ENCODE measurements around the gene NFE2L1.
A peak's percentile ranks its signal among the peaks of the same experiment; 100 is the strongest.

DNA sequence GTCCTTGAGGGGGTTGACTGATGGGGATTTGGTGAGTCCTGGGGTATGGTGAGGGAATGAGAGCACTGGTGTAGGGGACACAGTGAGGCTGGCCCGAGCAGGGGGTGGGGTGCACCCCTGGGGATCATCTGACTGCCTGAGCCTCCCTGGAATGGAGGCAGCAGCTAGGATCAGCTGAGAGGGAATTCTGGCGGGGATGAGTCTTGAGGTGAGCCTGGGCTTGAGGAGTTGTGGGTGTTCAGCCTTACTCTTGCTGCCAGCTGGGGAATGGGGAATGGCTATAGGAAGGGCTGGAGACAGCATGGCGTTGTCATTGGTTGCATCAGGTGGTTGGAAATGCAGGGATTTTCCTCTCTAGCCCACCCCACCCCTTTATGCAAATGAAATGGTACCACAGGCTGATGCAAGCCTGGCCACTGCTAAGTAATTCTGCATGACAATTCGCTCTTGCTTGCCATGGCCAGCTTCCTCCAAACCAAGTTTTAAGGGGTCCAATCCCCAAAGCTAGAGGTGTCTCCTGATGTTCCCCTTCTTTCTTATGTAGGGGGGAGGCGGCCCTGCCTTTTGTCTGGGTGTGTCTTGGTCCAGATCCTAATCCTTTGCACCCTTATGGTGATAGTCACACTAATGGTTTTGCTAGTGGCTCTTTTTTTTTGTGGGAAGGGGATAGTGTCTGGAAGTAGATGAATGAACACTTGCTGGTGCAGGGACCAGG is 7.5 kb downstream of the NFE2L1 start:
- TF ChIP-seq, protein P1, sequence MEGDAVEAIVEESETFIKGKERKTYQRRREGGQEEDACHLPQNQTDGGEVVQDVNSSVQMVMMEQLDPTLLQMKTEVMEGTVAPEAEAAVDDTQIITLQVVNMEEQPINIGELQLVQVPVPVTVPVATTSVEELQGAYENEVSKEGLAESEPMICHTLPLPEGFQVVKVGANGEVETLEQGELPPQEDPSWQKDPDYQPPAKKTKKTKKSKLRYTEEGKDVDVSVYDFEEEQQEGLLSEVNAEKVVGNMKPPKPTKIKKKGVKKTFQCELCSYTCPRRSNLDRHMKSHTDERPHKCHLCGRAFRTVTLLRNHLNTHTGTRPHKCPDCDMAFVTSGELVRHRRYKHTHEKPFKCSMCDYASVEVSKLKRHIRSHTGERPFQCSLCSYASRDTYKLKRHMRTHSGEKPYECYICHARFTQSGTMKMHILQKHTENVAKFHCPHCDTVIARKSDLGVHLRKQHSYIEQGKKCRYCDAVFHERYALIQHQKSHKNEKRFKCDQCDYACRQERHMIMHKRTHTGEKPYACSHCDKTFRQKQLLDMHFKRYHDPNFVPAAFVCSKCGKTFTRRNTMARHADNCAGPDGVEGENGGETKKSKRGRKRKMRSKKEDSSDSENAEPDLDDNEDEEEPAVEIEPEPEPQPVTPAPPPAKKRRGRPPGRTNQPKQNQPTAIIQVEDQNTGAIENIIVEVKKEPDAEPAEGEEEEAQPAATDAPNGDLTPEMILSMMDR (IDR thresholded peaks at IDR 0.05 in 2 of 3, conservative IDR thresholded peaks at IDR 0.05 in 1 of 3; ENCODE audit: borderline replicate concordance in 1 of 3, insufficient read depth in 1 of 3, low read depth in 2 of 3, low read length in 2 of 3): no peak
- peak; percentile 55; the same call in 1 of the 2 replicates for TF ChIP-seq POLR2AphosphoS5 (IDR thresholded peaks at IDR 0.05; ENCODE audit: low read depth, low read length)
- no peak; the same call in 1 of the 2 replicates for TF ChIP-seq CEBPB (IDR thresholded peaks at IDR 0.05; ENCODE audit: low read depth)
- TF ChIP-seq, protein P2, sequence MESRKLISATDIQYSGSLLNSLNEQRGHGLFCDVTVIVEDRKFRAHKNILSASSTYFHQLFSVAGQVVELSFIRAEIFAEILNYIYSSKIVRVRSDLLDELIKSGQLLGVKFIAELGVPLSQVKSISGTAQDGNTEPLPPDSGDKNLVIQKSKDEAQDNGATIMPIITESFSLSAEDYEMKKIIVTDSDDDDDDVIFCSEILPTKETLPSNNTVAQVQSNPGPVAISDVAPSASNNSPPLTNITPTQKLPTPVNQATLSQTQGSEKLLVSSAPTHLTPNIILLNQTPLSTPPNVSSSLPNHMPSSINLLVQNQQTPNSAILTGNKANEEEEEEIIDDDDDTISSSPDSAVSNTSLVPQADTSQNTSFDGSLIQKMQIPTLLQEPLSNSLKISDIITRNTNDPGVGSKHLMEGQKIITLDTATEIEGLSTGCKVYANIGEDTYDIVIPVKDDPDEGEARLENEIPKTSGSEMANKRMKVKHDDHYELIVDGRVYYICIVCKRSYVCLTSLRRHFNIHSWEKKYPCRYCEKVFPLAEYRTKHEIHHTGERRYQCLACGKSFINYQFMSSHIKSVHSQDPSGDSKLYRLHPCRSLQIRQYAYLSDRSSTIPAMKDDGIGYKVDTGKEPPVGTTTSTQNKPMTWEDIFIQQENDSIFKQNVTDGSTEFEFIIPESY (IDR thresholded peaks at IDR 0.05; ENCODE audit: extremely low read depth, insufficient replicate concordance, low read length): no peak
- no peak for TF ChIP-seq ELF1 (IDR thresholded peaks at IDR 0.05; ENCODE audit: borderline replicate concordance, low read depth)
- no peak for TF ChIP-seq POLR2A (IDR thresholded peaks at IDR 0.05; ENCODE audit: borderline replicate concordance, extremely low read depth, insufficient read depth, insufficient read length)

Data from HCT116 (cell line).